Suprapubic skin (tissue), 4 donors: ENCODE results near the gene KBTBD13. TPM values are rescaled to one million over a fixed set of nuclear protein-coding genes. Genes with fewer than 3 reads are reported as not detected.

Experiments
- DNase-seq, 2 donors: peaks; one replicate each; pipeline ENCODE4 v3.0.0-alpha.2; 2019; ENCODE audit warnings: low spot score in 2 of 2
- H3K27ac ChIP-seq: fragments of 200-600 bp; sonication (generic); one replicate; pipeline ENCODE4 v1.5.1; 2019
- H3K27me3 ChIP-seq: fragments of 200-600 bp; sonication (generic); one replicate; pipeline ENCODE4 v1.5.1; 2019
- H3K36me3 ChIP-seq: fragments of 200-600 bp; sonication (generic); one replicate; pipeline ENCODE4 v1.5.1; 2019
- H3K4me1 ChIP-seq: fragments of 200-600 bp; sonication (generic); one replicate; pipeline ENCODE4 v1.5.1; 2019
- H3K4me3 ChIP-seq: fragments of 200-600 bp; sonication (generic); one replicate; pipeline ENCODE4 v1.5.1; 2019; ENCODE audit warnings: mild to moderate bottlenecking
- H3K9me3 ChIP-seq: fragments of 200-600 bp; sonication (generic); one replicate; pipeline ENCODE4 v1.5.1; 2019
- CTCF ChIP-seq, 2 donors: fragments of 200-600 bp in 1 of 2; fragments of 450-650 bp in 1 of 2; sonication (generic) in 1 of 2; IDR thresholded peaks; one replicate each; pipeline ENCODE4 v1.5.1; 2016 to 2019; ENCODE audit warnings: antibody characterized with exemption in 2 of 2, mild to moderate bottlenecking in 1 of 2, moderate library complexity in 1 of 2
- EP300 ChIP-seq: sonication (generic); formaldehyde crosslinking; IDR thresholded peaks from one replicate; pipeline ENCODE4 v1.6.1; 2017; ENCODE audit warnings: antibody characterized with exemption
- POLR2A ChIP-seq, 2 donors: fragments of 450-650 bp; IDR thresholded peaks; one replicate each; pipeline ENCODE4 v1.6.1; 2017; ENCODE audit warnings: antibody characterized with exemption in 2 of 2, mild to moderate bottlenecking in 2 of 2, moderate library complexity in 2 of 2
- POLR2AphosphoS5 ChIP-seq, 3 donors: sonication (generic); formaldehyde crosslinking; IDR thresholded peaks; one replicate each; pipeline ENCODE4 v1.6.1; 2017; ENCODE audit warnings: antibody characterized with exemption in 3 of 3
- WGBS: methylation state at CpG from one replicate; pipeline ENCODE4 v1.1.5; 2018; 5-methylcytosine and 5-hydroxymethylcytosine counted together
- total RNA-seq, 4 donors: library from RNA; depleted of rRNA; stranded (reverse); fragments of >200 nt; gene quantifications; one replicate each; pipeline ENCODE4 v1.1.0, GENCODE V29; 2016

The KBTBD13 gene
- total RNA-seq, 4 donors from 2014 or later: not detected

- Histone ChIP-seq H3K4me3 (no peak overlapping the region), H3K4me1 (no peaks in the 10 kb centered on the region), H3K27ac (no peak overlapping the region), H3K36me3 (peaks cover 67% of the 10 kb centered on the region), H3K27me3 (no peaks in the 10 kb centered on the region), H3K9me3 (no peaks in the 10 kb centered on the region)
- 32% methylated on average over 9 of the region's 9 CpGs for WGBS
- TF ChIP-seq POLR2AphosphoS5 (IDR thresholded peaks at IDR 0.05) (no peak), POLR2A (IDR thresholded peaks at IDR 0.05) (no peak), CTCF (IDR thresholded peaks at IDR 0.05) (peak; percentile 55 to 64)
- DNase-seq: peak; percentile 69 to 71
Measured at GRCh38 chr15:65101411-65101890, 24.9 kb downstream of the KBTBD13 start.

DNA sequence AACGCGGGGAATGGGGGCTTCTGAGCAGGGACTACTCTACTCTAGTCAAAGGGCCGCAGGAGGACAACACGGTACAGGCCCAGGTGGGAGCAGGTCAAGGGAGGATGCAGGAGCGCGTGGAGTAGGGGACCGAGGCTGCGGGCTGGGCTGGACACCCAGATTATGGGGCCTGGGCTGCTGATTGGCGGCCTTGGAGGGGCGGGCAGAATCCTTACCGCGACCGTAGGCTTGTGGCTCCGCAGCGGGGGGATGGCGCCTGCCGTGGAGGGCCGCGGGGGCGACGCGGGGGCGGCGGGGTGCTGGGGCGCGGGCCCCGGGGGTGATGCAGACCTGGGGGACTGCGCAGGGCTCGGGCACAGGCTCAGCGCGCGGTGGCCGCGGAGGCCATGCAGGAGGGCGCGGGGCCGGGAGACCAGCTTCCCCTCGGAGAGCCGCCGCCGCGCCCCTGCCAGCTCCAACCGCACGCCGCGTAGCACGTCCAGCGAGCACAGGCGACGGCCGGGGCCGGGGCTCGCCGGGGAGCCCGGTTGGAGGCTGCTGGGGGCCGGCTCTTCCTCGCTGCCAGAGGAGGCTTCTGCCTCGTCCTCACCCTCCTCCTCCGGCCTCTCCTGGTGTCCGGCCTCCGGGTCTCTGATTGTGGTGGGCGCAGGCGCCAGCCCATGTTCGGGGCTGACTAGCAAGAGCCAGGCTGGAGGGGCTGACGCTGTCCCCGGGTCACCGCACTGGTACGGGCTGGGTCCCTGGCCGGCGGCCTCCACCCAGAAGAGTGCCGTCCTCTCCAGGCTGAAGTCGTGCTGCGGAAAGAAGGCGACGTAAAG is 25.6 kb downstream of the KBTBD13 start:
- peak in 1 of 2 donors; percentile 56 for DNase-seq
- Histone ChIP-seq H3K27ac (no peak overlapping the region), H3K36me3 (peaks cover 63% of the 10 kb centered on the region), H3K9me3 (no peaks in the 10 kb centered on the region), H3K4me1 (no peaks in the 10 kb centered on the region), H3K4me3 (no peak overlapping the region), H3K27me3 (no peaks in the 10 kb centered on the region)
- WGBS: 82% methylated on average over 44 of the region's 75 CpGs
- no peak for TF ChIP-seq POLR2A (IDR thresholded peaks at IDR 0.05)
- TF ChIP-seq EP300: no peak
- TF ChIP-seq POLR2AphosphoS5 (IDR thresholded peaks at IDR 0.05): no peak

DNA sequence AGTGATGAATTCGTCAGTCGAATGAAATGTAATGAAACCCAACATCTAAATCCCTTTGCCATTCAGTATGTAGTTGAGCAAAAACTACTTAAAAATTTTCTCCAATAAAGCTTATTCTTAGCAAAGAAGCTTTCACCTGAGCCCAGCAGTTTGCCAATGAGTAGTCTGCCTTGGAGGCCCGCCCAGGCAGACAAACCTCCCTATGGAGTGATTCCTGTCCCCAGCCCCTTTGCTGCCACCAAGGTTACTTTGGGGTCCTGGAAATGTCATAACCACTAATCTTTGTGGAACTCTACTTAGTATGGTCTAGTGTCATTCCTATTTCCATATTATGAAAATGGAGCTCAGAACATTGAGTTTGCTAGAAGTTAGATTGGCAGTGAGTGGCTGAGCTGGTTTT is 26.4 kb downstream of the KBTBD13 start:
- Histone ChIP-seq H3K27ac (no peak overlapping the region), H3K36me3 (peaks cover 58% of the 10 kb centered on the region), H3K4me3 (no peak overlapping the region), H3K9me3 (no peaks in the 10 kb centered on the region), H3K27me3 (no peaks in the 10 kb centered on the region), H3K4me1 (no peaks in the 10 kb centered on the region)
- 92% methylated on average over 3 of the region's 3 CpGs for WGBS
- DNase-seq: no peak
- TF ChIP-seq EP300 (no peak), POLR2A (IDR thresholded peaks at IDR 0.05) (no peak), CTCF (IDR thresholded peaks at IDR 0.05) (no peak), POLR2AphosphoS5 (IDR thresholded peaks at IDR 0.05) (no peak)

DNA sequence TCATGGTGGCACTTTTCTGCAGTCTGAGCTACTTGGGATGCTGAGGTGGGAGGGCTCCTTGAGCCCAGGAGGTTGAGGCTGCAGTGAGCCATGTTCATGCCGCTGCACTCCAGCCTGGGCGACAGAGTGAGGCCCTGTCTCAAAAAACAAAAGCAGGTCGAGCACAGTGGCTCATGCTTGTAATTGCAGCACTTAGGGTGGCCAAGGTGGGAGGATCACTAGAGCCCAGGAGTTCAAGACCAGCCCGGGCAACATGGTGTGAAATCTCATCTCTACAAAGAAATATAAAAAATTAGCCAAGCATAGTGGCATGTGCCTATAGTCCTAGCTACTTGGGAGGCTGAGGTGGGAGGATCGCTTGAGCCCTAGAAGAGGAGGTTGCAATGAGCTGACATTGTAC is 28.5 kb downstream of the KBTBD13 start:
- Histone ChIP-seq H3K4me1 (no peaks in the 10 kb centered on the region), H3K4me3 (no peak overlapping the region), H3K27ac (no peak overlapping the region), H3K9me3 (no peaks in the 10 kb centered on the region), H3K36me3 (peaks cover 37% of the 10 kb centered on the region), H3K27me3 (no peaks in the 10 kb centered on the region)
- DNase-seq: no peak
- 78% methylated on average over 5 of the region's 5 CpGs for WGBS
- TF ChIP-seq EP300 (no peak), CTCF (IDR thresholded peaks at IDR 0.05) (no peak), POLR2A (IDR thresholded peaks at IDR 0.05) (no peak), POLR2AphosphoS5 (IDR thresholded peaks at IDR 0.05) (no peak)

DNA sequence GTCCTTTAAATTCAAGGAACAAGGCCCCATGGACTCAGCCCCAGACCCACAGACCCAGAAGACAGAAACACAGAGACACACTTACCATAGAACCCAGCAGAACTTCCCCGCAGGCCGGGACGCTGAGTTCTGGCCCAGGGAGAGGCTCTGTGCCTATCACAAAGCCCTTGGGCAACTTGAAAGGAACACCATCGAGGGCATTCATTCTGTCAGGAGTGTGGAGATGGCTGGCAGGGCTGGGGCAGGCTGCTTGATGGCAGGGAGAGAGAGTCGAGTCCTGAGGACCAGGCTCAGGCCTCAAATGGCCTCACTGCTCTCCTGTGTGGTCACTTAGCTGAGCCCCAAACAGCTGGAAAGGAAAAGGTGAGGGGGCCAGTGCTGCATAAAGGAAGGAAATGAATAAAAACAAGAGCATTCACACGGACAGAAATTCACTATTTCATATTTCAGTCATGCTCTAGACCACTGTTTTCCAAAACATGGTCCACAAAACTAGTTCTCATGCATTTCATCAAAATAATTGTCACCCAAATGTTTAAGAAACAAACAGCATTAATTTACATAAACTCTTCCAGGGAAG is 29.6 kb downstream of the KBTBD13 start:
- no peak for TF ChIP-seq CTCF (IDR thresholded peaks at IDR 0.05)
- TF ChIP-seq EP300: no peak
- no peak for TF ChIP-seq POLR2AphosphoS5 (IDR thresholded peaks at IDR 0.05)
- TF ChIP-seq POLR2A (IDR thresholded peaks at IDR 0.05): no peak
- DNase-seq: no peak
- H3K4me1 ChIP-seq: no peaks in the 10 kb centered on the region
- peaks cover 30% of the 10 kb centered on the region for H3K36me3 ChIP-seq
- 78% methylated on average over 6 of the region's 6 CpGs for WGBS
- no peak overlapping the region for H3K27ac ChIP-seq
- no peaks in the 10 kb centered on the region for H3K27me3 ChIP-seq
- no peaks in the 10 kb centered on the region for H3K9me3 ChIP-seq
- H3K4me3 ChIP-seq: no peak overlapping the region
